NCI-H1417 treated with DMSO at 0.1 percent for 48 hours (cell line): ENCODE data around the gene FLOT1.
"Not testable (repeated sequence)": the region's sequence is repeated elsewhere in the genome, so short reads cannot be mapped to it uniquely, and the experiment has no call there.

Source experiments
- DNase-seq: peaks from one replicate; lab custom pipeline; 2025; lab: John Stamatoyannopoulos, UW

The FLOT1 gene

GRCh38 chr6:30747300-30747687 lies 4.8 kb upstream of the FLOT1 start:
- no peak for DNase-seq

GRCh38 chr6:30744054-30744805 lies 1.7 kb upstream of the FLOT1 start, which contains the start of gene IER3:
Gene IER3 (minus strand): TSS chr6:30744547. CDS start chr6:30744518, 29 bp downstream.
- no peak for DNase-seq

- no peak for DNase-seq
Observed at GRCh38 chr6:30743099-30744053, 889 bp upstream of the FLOT1 start.

GRCh38 chr6:30741789-30742315 lies 635 bp downstream of the FLOT1 start:
- DNase-seq: no peak

- DNase-seq: no peak
Observed at GRCh38 chr6:30741063-30741779, 1.3 kb downstream of the FLOT1 start.

- no peak for DNase-seq
Observed at GRCh38 chr6:30740540-30740870, 2.0 kb downstream of the FLOT1 start.

GRCh38 chr6:30738532-30738931 lies 4.0 kb downstream of the FLOT1 start:
- no peak for DNase-seq

- no peak for DNase-seq
Observed at GRCh38 chr6:30735668-30736314, 6.7 kb downstream of the FLOT1 start.

GRCh38 chr6:30732237-30732943 lies 10.1 kb downstream of the FLOT1 start:
- no peak for DNase-seq

DNA sequence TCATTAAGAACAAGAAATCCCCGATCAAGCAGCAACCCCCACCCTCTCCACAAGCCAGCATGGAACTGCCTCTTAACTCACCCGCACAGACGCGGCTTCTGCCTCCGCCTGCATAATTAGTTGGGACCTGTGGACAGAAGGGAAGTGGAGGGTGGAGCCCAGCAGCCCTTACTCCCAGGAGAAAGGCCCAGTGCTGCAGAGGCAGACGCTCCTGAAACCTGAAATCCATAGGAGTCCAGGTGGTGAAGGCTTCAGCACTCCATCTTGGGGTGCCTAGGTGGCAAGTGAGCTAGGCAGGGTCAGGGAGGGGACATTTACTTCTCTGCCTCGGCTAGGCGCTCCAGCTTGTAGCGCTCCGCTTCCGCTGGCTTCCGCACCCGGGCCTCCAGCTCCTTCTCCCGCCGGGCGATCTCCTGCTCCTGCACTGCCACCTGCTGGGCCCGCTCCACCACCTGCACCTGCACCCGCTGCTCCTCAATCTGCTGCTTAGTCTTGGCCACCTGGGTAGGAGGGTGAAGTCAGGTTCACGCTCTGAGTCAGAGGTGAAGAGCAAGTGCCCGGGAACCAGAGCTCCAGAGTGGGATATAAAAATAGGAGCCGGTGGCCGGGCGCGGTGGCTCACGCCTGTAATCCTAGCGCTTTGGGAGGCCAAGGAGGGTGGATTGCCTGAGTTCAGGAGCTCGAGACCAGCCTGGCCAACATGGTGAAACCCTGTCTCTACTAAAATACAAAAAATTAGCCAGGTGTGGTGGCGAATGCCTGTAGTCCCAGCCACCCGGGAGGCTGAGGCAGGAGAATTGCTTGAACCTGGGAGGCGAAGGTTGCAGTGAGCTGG lies 11.7 kb downstream of the FLOT1 start:
- peak; percentile 50 for DNase-seq

DNA sequence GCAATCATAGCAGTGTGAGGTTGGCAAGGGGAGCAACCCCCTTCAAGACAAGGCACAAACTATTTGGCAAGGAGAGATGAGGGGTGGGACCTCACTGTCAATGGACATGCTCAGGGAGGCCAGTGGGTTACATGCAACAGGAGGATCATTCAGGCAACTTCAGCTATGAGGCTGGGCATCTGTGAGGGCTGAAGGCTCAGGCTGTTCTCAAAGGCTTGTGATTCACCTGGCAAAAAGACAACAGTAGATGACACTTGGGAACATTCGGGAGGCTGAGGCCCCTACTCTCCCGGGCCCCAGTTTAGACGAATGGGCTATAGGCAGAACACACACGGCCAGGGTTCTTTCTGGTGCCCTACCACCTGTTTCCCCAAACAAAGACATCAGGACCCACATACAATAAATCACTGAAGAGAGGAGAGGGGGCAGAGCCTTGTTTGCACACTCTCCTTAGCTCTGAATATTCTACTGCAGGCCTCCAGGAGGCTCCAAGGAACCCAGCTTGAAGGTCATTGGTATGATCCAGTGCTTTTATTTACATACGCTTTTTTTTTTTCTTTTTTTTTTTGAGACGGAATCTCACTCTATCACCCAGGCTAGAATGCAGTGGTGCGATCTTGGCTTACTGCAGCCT lies 14.4 kb downstream of the FLOT1 start:
- no peak for DNase-seq

- no peak for DNase-seq
Observed at GRCh38 chr6:30726506-30727413, 15.7 kb downstream of the FLOT1 start.

DNA sequence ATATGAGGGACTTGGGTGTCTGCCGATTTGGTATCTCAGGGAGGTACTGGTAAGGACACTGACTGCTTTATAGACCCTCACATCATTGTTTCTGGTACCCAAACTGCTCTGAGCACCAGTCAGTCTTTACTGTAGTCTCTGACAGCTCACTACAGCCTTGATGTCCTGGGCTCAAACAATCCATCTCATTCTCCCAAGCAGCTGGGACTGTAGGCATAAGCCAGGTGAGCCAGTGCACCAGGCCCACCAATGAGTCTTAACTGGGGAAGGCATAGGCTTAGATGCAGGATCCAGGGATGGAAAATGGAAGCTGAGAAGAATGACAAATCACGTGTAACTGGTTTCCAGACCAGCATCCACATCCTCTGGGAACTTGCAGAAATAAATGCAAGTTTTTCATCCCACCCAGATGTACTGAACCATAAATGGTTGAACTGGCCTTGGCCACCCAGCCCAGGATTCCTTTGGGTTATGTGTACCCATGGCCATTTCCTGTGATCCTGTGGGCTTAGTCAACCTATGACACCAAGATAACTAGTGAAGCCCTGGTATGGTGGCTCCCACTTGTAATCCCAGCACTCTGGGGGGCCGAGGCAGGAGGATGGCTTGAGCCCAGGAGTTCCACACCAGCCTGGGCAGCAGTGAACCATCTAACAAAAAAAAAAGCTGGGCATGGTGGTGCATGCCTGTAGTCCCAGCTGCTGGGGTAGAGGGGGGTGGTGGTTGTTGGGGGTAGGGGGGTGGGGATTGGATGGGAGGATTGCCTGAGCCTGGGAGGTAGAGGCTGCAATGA lies 16.6 kb downstream of the FLOT1 start:
- DNase-seq: no peak

GRCh38 chr6:30724906-30725667 lies 17.4 kb downstream of the FLOT1 start:
- DNase-seq: no peak

DNA sequence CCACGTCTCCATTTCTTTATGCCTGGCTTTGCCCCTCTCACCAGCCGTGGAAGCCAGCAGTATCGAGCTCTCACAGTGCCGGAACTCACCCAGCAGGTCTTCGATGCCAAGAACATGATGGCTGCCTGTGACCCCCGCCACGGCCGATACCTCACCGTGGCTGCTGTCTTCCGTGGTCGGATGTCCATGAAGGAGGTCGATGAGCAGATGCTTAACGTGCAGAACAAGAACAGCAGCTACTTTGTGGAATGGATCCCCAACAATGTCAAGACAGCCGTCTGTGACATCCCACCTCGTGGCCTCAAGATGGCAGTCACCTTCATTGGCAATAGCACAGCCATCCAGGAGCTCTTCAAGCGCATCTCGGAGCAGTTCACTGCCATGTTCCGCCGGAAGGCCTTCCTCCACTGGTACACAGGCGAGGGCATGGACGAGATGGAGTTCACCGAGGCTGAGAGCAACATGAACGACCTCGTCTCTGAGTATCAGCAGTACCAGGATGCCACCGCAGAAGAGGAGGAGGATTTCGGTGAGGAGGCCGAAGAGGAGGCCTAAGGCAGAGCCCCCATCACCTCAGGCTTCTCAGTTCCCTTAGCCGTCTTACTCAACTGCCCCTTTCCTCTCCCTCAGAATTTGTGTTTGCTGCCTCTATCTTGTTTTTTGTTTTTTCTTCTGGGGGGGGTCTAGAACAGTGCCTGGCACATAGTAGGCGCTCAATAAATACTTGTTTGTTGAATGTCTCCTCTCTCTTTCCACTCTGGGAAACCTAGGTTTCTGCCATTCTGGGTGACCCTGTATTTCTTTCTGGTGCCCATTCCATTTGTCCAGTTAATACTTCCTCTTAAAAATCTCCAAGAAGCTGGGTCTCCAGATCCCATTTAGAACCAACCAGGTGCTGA lies 18.4 kb downstream of the FLOT1 start:
- not testable (repeated sequence) for DNase-seq
